ENCODE measurements around the gene PTPRD.

DNA sequence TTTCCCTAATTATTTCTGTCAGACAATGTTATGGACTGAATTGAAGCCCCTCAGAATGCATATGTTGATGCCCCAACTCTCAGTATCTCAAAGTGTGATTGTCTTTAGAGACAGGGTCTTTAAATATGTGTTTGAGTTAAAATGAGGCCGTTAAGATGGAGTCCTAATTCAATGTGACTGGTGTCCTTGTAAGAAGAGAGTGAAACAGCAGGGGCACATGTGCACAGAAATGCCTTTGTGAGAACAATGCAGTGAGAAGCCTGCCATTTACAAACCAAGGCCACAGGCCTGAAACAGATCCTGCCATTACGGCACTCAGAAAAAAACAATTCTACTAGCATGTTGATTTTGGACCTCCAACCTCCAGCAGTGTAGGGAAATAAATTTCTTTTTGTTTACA, 2330.3 kb downstream of the PTPRD start:
- TF ChIP-seq YY1 (IDR thresholded peaks at IDR 0.05; ENCODE audit: insufficient read depth, insufficient read length) (no peak), ZNF274 (IDR thresholded peaks at IDR 0.05; ENCODE audit: low read depth, low read length) (no peak), SUZ12 (IDR thresholded peaks at IDR 0.05; ENCODE audit: extremely low read depth, insufficient read depth, insufficient read length) (no peak)
